Activated CD8-positive, alpha-beta T cell treated with anti-CD3 and anti-CD28 coated beads for 36 hours (primary cell): ENCODE data around the gene NAT14. TPM values are rescaled to one million over a fixed set of nuclear protein-coding genes. Genes with fewer than 3 reads are reported as not detected.
A peak's percentile ranks its signal among the peaks of the same experiment; 100 is the strongest.

Source experiments
- ATAC-seq: fragments of 200-7000 bp; cut with Tn5 transposase; one replicate; pipeline ENCODE4 v1.10.0; 2021; ENCODE audit warnings: mild to moderate bottlenecking, moderate library complexity
- CTCF ChIA-PET: fragments of 350-600 bp; sonication (Branson Sonifier 250); formaldehyde crosslinking; loops from one replicate; lab custom pipeline; 2021; ENCODE audit warnings: antibody characterized with exemption; lab: Charles Lee
- POLR2A ChIA-PET: fragments of 350-600 bp; sonication (Branson Sonifier 250); formaldehyde crosslinking; loops from one replicate; lab custom pipeline; 2021; ENCODE audit warnings: antibody characterized with exemption; lab: Charles Lee
- DNase-seq: peaks from one replicate; pipeline ENCODE4 v3.0.0-alpha.2; 2020
- H3K27ac Mint-ChIP-seq: one replicate; pipeline ENCODE4 v1.8.0; 2021; ENCODE audit warnings: mild to moderate bottlenecking, mixed read lengths
- H3K27me3 Mint-ChIP-seq: one replicate; pipeline ENCODE4 v1.8.0; 2021; ENCODE audit warnings: mixed read lengths
- H3K36me3 Mint-ChIP-seq: one replicate; pipeline ENCODE4 v1.8.0; 2021; ENCODE audit warnings: low read depth, mixed read lengths
- H3K4me1 Mint-ChIP-seq: one replicate; pipeline ENCODE4 v1.8.0; 2021; ENCODE audit warnings: low read depth, mixed read lengths
- H3K4me3 Mint-ChIP-seq: one replicate; pipeline ENCODE4 v1.8.0; 2021; ENCODE audit warnings: mild to moderate bottlenecking, moderate library complexity, mixed read lengths
- H3K9me3 Mint-ChIP-seq: one replicate; pipeline ENCODE4 v1.8.0; 2021; ENCODE audit warnings: mixed read lengths
- CTCF ChIP-seq: fragments of 200-600 bp; IDR thresholded peaks from one replicate; pipeline ENCODE4 v1.8.0; 2022; ENCODE audit warnings: antibody characterized with exemption, mild to moderate bottlenecking
- intact Hi-C: fragments of 100-400 bp; cut with micrococcal nuclease; formaldehyde crosslinking; loops from one replicate; pipeline ENCODE4 v1.10.0; 2022
- total RNA-seq, 2 experiments: library from RNA; stranded (reverse); gene quantifications; one replicate each; pipeline ENCODE4 v1.2.3, GENCODE V29; 2021

NAT14 gene
- total RNA-seq, 2 experiments from 2014 or later: 18.9 to 19.9 TPM

GRCh38 chr19:55460670-55461258 lies 24.2 kb upstream of the NAT14 start:
- ChIA-PET POLR2A (no interaction called here), CTCF (interaction anchor here (1.4 to 3.3 kb wide), 2 partner anchors 44 to 371 kb away, joined by 3 to 18 read pairs; no protein-coding TSS in a partner anchor)
- peak; percentile 71 for DNase-seq
- H3K4me1 Mint-ChIP-seq: peaks cover 15% of the 10 kb centered on the region
- no peaks in the 10 kb centered on the region for H3K9me3 Mint-ChIP-seq
- H3K4me3 Mint-ChIP-seq: peak overlapping the region; percentile 86
- TF ChIP-seq CTCF: no peak
- H3K27ac Mint-ChIP-seq: peak overlapping the region; percentile 84
- no peaks in the 10 kb centered on the region for H3K27me3 Mint-ChIP-seq
- no peak for ATAC-seq
- H3K36me3 Mint-ChIP-seq: no peaks in the 10 kb centered on the region
- intact Hi-C loops: no loop called here

- peak within 1 kb of the TSS; percentile 86 for H3K4me3 Mint-ChIP-seq
- ChIA-PET CTCF (interaction anchor here (0.9 to 1.4 kb wide), 4 partner anchors 43 to 373 kb away, joined by 3 to 18 read pairs (median 4); no protein-coding TSS in a partner anchor), POLR2A (no interaction called here)
- intact Hi-C loops: no loop called here
- peaks cover 15% of the 10 kb centered on the region for H3K4me1 Mint-ChIP-seq
- ATAC-seq: peak; percentile 98
- H3K9me3 Mint-ChIP-seq: no peaks in the 10 kb centered on the region
- no peaks in the 10 kb centered on the region for H3K27me3 Mint-ChIP-seq
- H3K27ac Mint-ChIP-seq: peak within 1 kb of the TSS; percentile 84
- peak; percentile 100 for DNase-seq
- no peaks in the 10 kb centered on the region for H3K36me3 Mint-ChIP-seq
- TF ChIP-seq CTCF: no peak
These were observed 23.6 kb upstream of the NAT14 start, which contains the start of gene ISOC2 for GRCh38 chr19:55461259-55461973. ISOC2 (minus strand) TSS chr19:55461642; CDS start chr19:55456486, 5,156 bp downstream.

- TF ChIP-seq CTCF: no peak
- CTCF ChIA-PET: interaction anchor here (0.9 to 2.4 kb wide), 5 partner anchors 42 to 374 kb away, joined by 3 to 18 read pairs (median 4); no protein-coding TSS in a partner anchor
- ATAC-seq: no peak
- peak overlapping the region; percentile 84 for H3K27ac Mint-ChIP-seq
- no peaks in the 10 kb centered on the region for H3K36me3 Mint-ChIP-seq
- peak overlapping the region; percentile 86 for H3K4me3 Mint-ChIP-seq
- no peaks in the 10 kb centered on the region for H3K9me3 Mint-ChIP-seq
- intact Hi-C loops: no loop called here
- POLR2A ChIA-PET: interaction anchor here (1.5 kb wide), 1 partner anchor 40 kb away, joined by 3 read pairs; no protein-coding TSS in a partner anchor
- H3K27me3 Mint-ChIP-seq: no peaks in the 10 kb centered on the region
- DNase-seq: no peak
- H3K4me1 Mint-ChIP-seq: peaks cover 15% of the 10 kb centered on the region
These were observed 22.9 kb upstream of the NAT14 start for GRCh38 chr19:55461974-55462626.

GRCh38 chr19:55462722-55463121 lies 22.3 kb upstream of the NAT14 start:
- Mint-ChIP-seq H3K36me3 (no peaks in the 10 kb centered on the region), H3K27me3 (no peaks in the 10 kb centered on the region), H3K4me1 (peaks cover 18% of the 10 kb centered on the region), H3K9me3 (no peaks in the 10 kb centered on the region), H3K27ac (no peak overlapping the region), H3K4me3 (peak overlapping the region; percentile 86)
- intact Hi-C loops: no loop called here
- POLR2A ChIA-PET: interaction anchor here (1.5 kb wide), 1 partner anchor 39 kb away, joined by 3 read pairs; no protein-coding TSS in a partner anchor
- no peak for TF ChIP-seq CTCF
- CTCF ChIA-PET: interaction anchor here (1.4 to 2.4 kb wide), 2 partner anchors 41 to 302 kb away, joined by 3 to 11 read pairs; no protein-coding TSS in a partner anchor
- DNase-seq (no peak), ATAC-seq (no peak)
